ENCODE measurements around the gene AGAP3. TPM values are rescaled to one million over a fixed set of nuclear protein-coding genes. Genes with fewer than 3 reads are reported as not detected.

Gene AGAP3
- total RNA-seq, 1 donor from 2014 or later, result 77.8 TPM

- peaks cover 6% of the 10 kb centered on the region for H3K36me3 Mint-ChIP-seq (ENCODE audit: low read depth)
- TF ChIP-seq CTCF (IDR thresholded peaks at IDR 0.05), result no peak
- peak overlapping the region; percentile 97 for H3K27ac Mint-ChIP-seq (ENCODE audit: unreplicated experiment)
- H3K27me3 Mint-ChIP-seq (ENCODE audit: low read depth), result no peaks in the 10 kb centered on the region
- no peaks in the 10 kb centered on the region for H3K9me3 Mint-ChIP-seq (ENCODE audit: low read depth)
- peak overlapping the region; percentile 87 for H3K4me3 Mint-ChIP-seq (ENCODE audit: unreplicated experiment)
- no peak for DNase-seq (ENCODE audit: low spot score)
- peaks cover 46% of the 10 kb centered on the region for H3K4me1 Mint-ChIP-seq (ENCODE audit: low read depth)
Measured at GRCh38 chr7:151080067-151080521, 6.2 kb upstream of the AGAP3 start.

GRCh38 chr7:151080522-151081169 is 5.6 kb upstream of the AGAP3 start, which contains the start of gene FASTK:
TSS of gene FASTK (minus strand) at chr7:151080809. CDS start at chr7:151080766, 43 bp downstream.
- DNase-seq (ENCODE audit: low spot score), result no peak
- Mint-ChIP-seq H3K4me3 (ENCODE audit: unreplicated experiment) (peak within 1 kb of the TSS; percentile 94), H3K4me1 (ENCODE audit: low read depth) (peaks cover 51% of the 10 kb centered on the region), H3K36me3 (ENCODE audit: low read depth) (peaks cover 4% of the 10 kb centered on the region), H3K27me3 (ENCODE audit: low read depth) (no peaks in the 10 kb centered on the region), H3K27ac (ENCODE audit: unreplicated experiment) (peak within 1 kb of the TSS; percentile 97), H3K9me3 (ENCODE audit: low read depth) (no peaks in the 10 kb centered on the region)
- TF ChIP-seq CTCF (IDR thresholded peaks at IDR 0.05), result no peak

- H3K9me3 Mint-ChIP-seq (ENCODE audit: low read depth), result no peaks in the 10 kb centered on the region
- no peaks in the 10 kb centered on the region for H3K36me3 Mint-ChIP-seq (ENCODE audit: low read depth)
- peak overlapping the region; percentile 78 for H3K27ac Mint-ChIP-seq (ENCODE audit: unreplicated experiment)
- H3K4me3 Mint-ChIP-seq (ENCODE audit: unreplicated experiment), result peak overlapping the region; percentile 94
- H3K27me3 Mint-ChIP-seq (ENCODE audit: low read depth), result no peaks in the 10 kb centered on the region
- peaks cover 52% of the 10 kb centered on the region for H3K4me1 Mint-ChIP-seq (ENCODE audit: low read depth)
- no peak for DNase-seq (ENCODE audit: low spot score)
- no peak for TF ChIP-seq CTCF (IDR thresholded peaks at IDR 0.05)
Measured at GRCh38 chr7:151081170-151082101, 4.8 kb upstream of the AGAP3 start.

GRCh38 chr7:151082141-151083070 is 3.9 kb upstream of the AGAP3 start:
- no peak for TF ChIP-seq CTCF (IDR thresholded peaks at IDR 0.05)
- Mint-ChIP-seq H3K27ac (ENCODE audit: unreplicated experiment) (peak overlapping the region; percentile 86), H3K4me3 (ENCODE audit: unreplicated experiment) (peak overlapping the region; percentile 94), H3K36me3 (ENCODE audit: low read depth) (no peaks in the 10 kb centered on the region), H3K4me1 (ENCODE audit: low read depth) (peaks cover 49% of the 10 kb centered on the region), H3K9me3 (ENCODE audit: low read depth) (no peaks in the 10 kb centered on the region), H3K27me3 (ENCODE audit: low read depth) (no peaks in the 10 kb centered on the region)
- no peak for DNase-seq (ENCODE audit: low spot score)

Measured in chondrocyte (in vitro differentiated cells).